GM21529 (cell line): Measurements from ENCODE around the gene NAMPT.
"Not testable (repeated sequence)": the region's sequence is repeated elsewhere in the genome, so short reads cannot be mapped to it uniquely, and the experiment has no call there.

Source experiments
- ATAC-seq: cut with Tn5 transposase; IDR thresholded peaks from one replicate; pipeline ENCODE4 v1.9.1; 2021; ENCODE audit not compliant: unreplicated experiment

Gene NAMPT

GRCh38 chr7:106305732-106306131 lies 20.9 kb upstream of the NAMPT start:
- no peak for ATAC-seq

- no peak for ATAC-seq
Observed at GRCh38 chr7:106304568-106304967, 19.8 kb upstream of the NAMPT start.

GRCh38 chr7:106298631-106299030 lies 13.8 kb upstream of the NAMPT start:
- ATAC-seq: not testable (repeated sequence)

GRCh38 chr7:106298155-106298554 lies 13.4 kb upstream of the NAMPT start:
- ATAC-seq: not testable (repeated sequence)

- no peak for ATAC-seq
Observed at GRCh38 chr7:106294334-106294733, 9.6 kb upstream of the NAMPT start.

GRCh38 chr7:106291247-106291646 lies 6.5 kb upstream of the NAMPT start:
- ATAC-seq: no peak

- no peak for ATAC-seq
Observed at GRCh38 chr7:106290319-106290718, 5.5 kb upstream of the NAMPT start.

- no peak for ATAC-seq
Observed at GRCh38 chr7:106289848-106290247, 5.1 kb upstream of the NAMPT start.

GRCh38 chr7:106288263-106288662 lies 3.5 kb upstream of the NAMPT start:
- no peak for ATAC-seq

- ATAC-seq: no peak
Observed at GRCh38 chr7:106287786-106288185, 3.0 kb upstream of the NAMPT start.

- ATAC-seq: peak; percentile 32
Observed at GRCh38 chr7:106285855-106286492, 1.2 kb upstream of the NAMPT start.

- ATAC-seq: peak; percentile 81
Observed at GRCh38 chr7:106285051-106285854, 470 bp upstream of the NAMPT start.

- ATAC-seq: peak; percentile 13
Observed at GRCh38 chr7:106283831-106284713, 711 bp downstream of the NAMPT start.

GRCh38 chr7:106283501-106283830 lies 1.3 kb downstream of the NAMPT start:
- ATAC-seq: no peak

GRCh38 chr7:106282852-106283251 lies 1.9 kb downstream of the NAMPT start:
- no peak for ATAC-seq

GRCh38 chr7:106282390-106282789 lies 2.4 kb downstream of the NAMPT start:
- no peak for ATAC-seq

GRCh38 chr7:106281585-106282318 lies 3.0 kb downstream of the NAMPT start:
- ATAC-seq: no peak

GRCh38 chr7:106281127-106281526 lies 3.7 kb downstream of the NAMPT start:
- ATAC-seq: no peak

GRCh38 chr7:106279425-106280197 lies 5.2 kb downstream of the NAMPT start:
- no peak for ATAC-seq

- no peak for ATAC-seq
Observed at GRCh38 chr7:106278695-106279094, 6.1 kb downstream of the NAMPT start.
